ENCODE data around the gene YDJC. TPM values are rescaled to one million over a fixed set of nuclear protein-coding genes. Genes with fewer than 3 reads are reported as not detected.

YDJC gene
- total RNA-seq, 2 experiments from 2014 or later = 59.0 to 81.1 TPM

GRCh38 chr22:21659864-21660525, 30.2 kb upstream of the YDJC start:
- Histone ChIP-seq H2AFZ (ENCODE audit: low read length) (no peak overlapping the region), H3K27ac (ENCODE audit: low read depth, low read length, poor library complexity, severe bottlenecking) (no peak overlapping the region), H3K36me3 (ENCODE audit: insufficient read depth, low read length) (no peaks in the 10 kb centered on the region), H3K9me3 (ENCODE audit: low read length) (no peaks in the 10 kb centered on the region), H4K20me1 (ENCODE audit: insufficient read depth, low read length) (no peaks in the 10 kb centered on the region), H3K4me3 (ENCODE audit: low read depth, low read length, poor library complexity, severe bottlenecking) (no peak overlapping the region), H3K4me2 (ENCODE audit: low read length) (no peak overlapping the region), H3K9me2 (ENCODE audit: insufficient read depth, low read length) (no peaks in the 10 kb centered on the region), H3K79me2 (ENCODE audit: insufficient read depth, low read depth, low read length) (no peaks in the 10 kb centered on the region), H3K4me1 (ENCODE audit: insufficient read depth, low read length, poor library complexity, severe bottlenecking) (peaks cover 25% of the 10 kb centered on the region)
- intact Hi-C loops (cut with micrococcal nuclease; ENCODE audit: unreplicated experiment) = no loop called here
- TF ChIP-seq EZH2phosphoT487 (IDR thresholded peaks at IDR 0.05; ENCODE audit: borderline replicate concordance, low read depth, low read length) (no peak), CTCF (conservative IDR thresholded peaks at IDR 0.05; ENCODE audit: low read length) (no peak)
- CTCF ChIA-PET (ENCODE audit: unreplicated experiment) = no interaction called here
- BruUV-seq (replicated peaks) = TSS peak; percentile 33
- POLR2A ChIA-PET = no interaction called here
- no peak for DNase-seq (ENCODE audit: low spot score)

GRCh38 chr22:21657360-21658032, 27.7 kb upstream of the YDJC start:
- TF ChIP-seq EZH2phosphoT487 (IDR thresholded peaks at IDR 0.05; ENCODE audit: borderline replicate concordance, low read depth, low read length) (no peak), CTCF (conservative IDR thresholded peaks at IDR 0.05; ENCODE audit: low read length) (peak; percentile 59)
- no TSS peak for BruUV-seq (replicated peaks)
- Histone ChIP-seq H3K4me3 (ENCODE audit: low read depth, low read length, poor library complexity, severe bottlenecking) (peak overlapping the region; percentile 68), H3K9me3 (ENCODE audit: low read length) (no peaks in the 10 kb centered on the region), H4K20me1 (ENCODE audit: insufficient read depth, low read length) (no peaks in the 10 kb centered on the region), H3K4me2 (ENCODE audit: low read length) (peak overlapping the region; percentile 85), H3K27ac (ENCODE audit: low read depth, low read length, poor library complexity, severe bottlenecking) (peak overlapping the region; percentile 38), H2AFZ (ENCODE audit: low read length) (peak overlapping the region; percentile 30; the same call in 1 of the 2 replicates), H3K36me3 (ENCODE audit: insufficient read depth, low read length) (peaks cover 16% of the 10 kb centered on the region), H3K4me1 (ENCODE audit: insufficient read depth, low read length, poor library complexity, severe bottlenecking) (peaks cover 33% of the 10 kb centered on the region), H3K79me2 (ENCODE audit: insufficient read depth, low read depth, low read length) (no peaks in the 10 kb centered on the region), H3K9me2 (ENCODE audit: insufficient read depth, low read length) (no peaks in the 10 kb centered on the region)
- DNase-seq (ENCODE audit: low spot score) = peak; percentile 85
- POLR2A ChIA-PET = no interaction called here
- CTCF ChIA-PET (ENCODE audit: unreplicated experiment) = no interaction called here
- intact Hi-C loops (cut with micrococcal nuclease; ENCODE audit: unreplicated experiment) = no loop called here

- Histone ChIP-seq H3K4me3 (ENCODE audit: low read depth, low read length, poor library complexity, severe bottlenecking) (peak overlapping the region; percentile 68), H3K27ac (ENCODE audit: low read depth, low read length, poor library complexity, severe bottlenecking) (no peak overlapping the region), H3K36me3 (ENCODE audit: insufficient read depth, low read length) (peaks cover 16% of the 10 kb centered on the region), H4K20me1 (ENCODE audit: insufficient read depth, low read length) (no peaks in the 10 kb centered on the region), H3K9me2 (ENCODE audit: insufficient read depth, low read length) (no peaks in the 10 kb centered on the region), H3K4me1 (ENCODE audit: insufficient read depth, low read length, poor library complexity, severe bottlenecking) (peaks cover 33% of the 10 kb centered on the region), H3K79me2 (ENCODE audit: insufficient read depth, low read depth, low read length) (no peaks in the 10 kb centered on the region), H3K4me2 (ENCODE audit: low read length) (peak overlapping the region; percentile 85), H3K9me3 (ENCODE audit: low read length) (no peaks in the 10 kb centered on the region), H2AFZ (ENCODE audit: low read length) (peak overlapping the region; percentile 30; the same call in 1 of the 2 replicates)
- ChIA-PET CTCF (ENCODE audit: unreplicated experiment) (no interaction called here), POLR2A (no interaction called here)
- TF ChIP-seq EZH2phosphoT487 (IDR thresholded peaks at IDR 0.05; ENCODE audit: borderline replicate concordance, low read depth, low read length) (no peak), CTCF (conservative IDR thresholded peaks at IDR 0.05; ENCODE audit: low read length) (no peak)
- DNase-seq (ENCODE audit: low spot score) = no peak
- intact Hi-C loops (cut with micrococcal nuclease; ENCODE audit: unreplicated experiment) = no loop called here
- no TSS peak for BruUV-seq (replicated peaks)
These were observed 27.2 kb upstream of the YDJC start for GRCh38 chr22:21657020-21657359.
